Measurements from ENCODE around the gene CSF1R.
A peak's percentile ranks its signal among the peaks of the same experiment; 100 is the strongest.

Gene CSF1R

DNA sequence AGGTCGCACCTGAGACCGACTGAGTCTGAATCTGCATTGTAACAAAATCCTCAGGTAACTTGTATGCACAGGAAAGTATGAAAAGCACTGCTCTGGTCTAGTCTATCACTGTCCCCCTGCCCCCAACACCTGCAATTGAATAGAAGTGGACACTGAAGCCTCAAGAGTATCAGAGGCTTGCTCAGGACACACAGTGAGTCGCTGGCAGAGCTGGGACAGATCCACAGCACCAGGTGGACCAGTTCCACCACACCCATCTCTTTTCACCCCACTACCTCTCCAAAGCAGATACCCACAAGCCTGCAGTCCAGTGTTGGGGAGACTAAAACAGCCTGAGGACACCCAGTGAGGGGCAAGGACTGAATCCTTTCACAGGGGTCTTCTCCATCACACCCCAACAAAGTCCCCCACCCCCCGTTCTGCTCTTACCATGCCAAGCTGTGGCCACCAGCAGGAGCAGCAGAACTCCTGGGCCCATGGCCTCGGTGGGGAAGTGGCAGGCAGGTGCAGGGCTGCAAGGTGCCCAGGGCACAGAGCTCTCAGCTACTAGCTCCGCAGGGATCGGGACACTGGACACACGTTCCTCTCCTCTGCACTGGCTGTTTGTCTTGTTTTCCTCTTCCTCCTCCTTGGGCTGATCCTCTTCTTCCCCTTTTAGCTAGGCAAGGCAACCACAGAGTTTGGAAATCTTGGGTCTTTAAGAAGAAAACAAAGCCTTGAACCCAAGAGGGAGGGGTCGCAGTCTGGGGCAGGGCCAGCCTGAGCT, at the start of gene CSF1R:
CSF1R (minus strand) TSS at position 605 of the 766 bp plus-strand sequence; CDS start at position 478, 127 bp downstream.
- DNase-seq (ENCODE audit: low spot score), result no peak

DNA sequence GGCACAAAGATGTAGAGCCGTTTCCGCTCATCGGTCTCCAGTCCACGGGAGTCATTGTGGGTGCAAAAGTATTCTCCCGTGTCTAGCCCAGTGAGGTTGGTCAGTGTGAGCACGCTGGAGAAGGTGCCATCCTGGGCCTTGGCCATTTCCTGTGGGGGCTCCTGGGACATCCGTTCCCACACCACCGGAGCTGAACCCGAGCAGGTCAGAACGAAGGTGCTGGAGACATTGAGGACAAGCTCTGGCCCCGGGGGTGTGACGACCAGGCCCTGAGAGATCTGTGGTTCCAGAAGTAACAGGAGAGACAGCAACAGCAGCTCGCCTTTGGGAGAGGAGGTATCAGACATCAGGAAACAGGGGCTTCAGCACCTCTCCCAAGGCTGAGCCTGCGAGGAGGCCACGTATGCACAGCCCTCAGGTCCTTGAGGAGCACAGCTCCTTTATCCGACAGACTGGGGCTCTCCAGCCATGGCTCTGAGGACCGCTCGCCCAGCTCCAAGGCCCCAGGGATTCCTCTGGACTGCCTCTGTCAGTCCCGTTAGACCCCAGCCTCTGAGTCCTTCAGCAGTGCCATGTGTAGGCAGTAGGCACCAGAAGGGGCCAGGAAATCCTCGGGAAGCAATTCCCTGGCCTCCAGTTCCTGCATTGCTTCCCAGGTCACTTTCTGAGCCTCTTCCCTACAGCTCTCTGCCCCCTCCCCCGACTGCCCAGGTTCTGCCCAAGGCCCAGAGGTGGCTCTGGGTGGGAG, 49.4 kb upstream of the CSF1R start:
- no peak for DNase-seq (ENCODE audit: low spot score)

DNA sequence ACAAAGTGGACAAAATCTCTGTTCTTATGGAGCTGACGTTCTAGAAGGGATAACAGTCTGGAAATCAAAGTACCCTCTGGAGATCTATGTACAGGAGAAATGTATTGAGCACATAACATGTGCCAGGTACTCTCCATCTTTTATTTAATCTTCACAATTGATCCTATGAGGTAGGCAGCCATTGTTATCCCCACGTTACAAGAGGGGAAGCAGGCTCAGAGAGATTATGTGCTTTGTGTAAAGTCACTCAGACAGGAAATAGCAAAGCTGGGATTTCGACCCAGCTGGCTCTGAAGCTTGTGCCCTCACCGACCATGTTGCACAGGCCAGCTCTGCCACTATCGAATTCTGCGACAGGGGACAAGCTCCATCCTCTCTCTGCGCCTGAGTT, 47.8 kb upstream of the CSF1R start:
- DNase-seq (ENCODE audit: low spot score), result no peak

GRCh38 chr5:150133581-150134197, 47.3 kb upstream of the CSF1R start:
- DNase-seq (ENCODE audit: low spot score), result no peak

- no peak for DNase-seq (ENCODE audit: low spot score)
Observed at GRCh38 chr5:150132740-150133139, 46.4 kb upstream of the CSF1R start.

- no peak for DNase-seq (ENCODE audit: low spot score)
Observed at GRCh38 chr5:150131978-150132694, 45.8 kb upstream of the CSF1R start.

DNA sequence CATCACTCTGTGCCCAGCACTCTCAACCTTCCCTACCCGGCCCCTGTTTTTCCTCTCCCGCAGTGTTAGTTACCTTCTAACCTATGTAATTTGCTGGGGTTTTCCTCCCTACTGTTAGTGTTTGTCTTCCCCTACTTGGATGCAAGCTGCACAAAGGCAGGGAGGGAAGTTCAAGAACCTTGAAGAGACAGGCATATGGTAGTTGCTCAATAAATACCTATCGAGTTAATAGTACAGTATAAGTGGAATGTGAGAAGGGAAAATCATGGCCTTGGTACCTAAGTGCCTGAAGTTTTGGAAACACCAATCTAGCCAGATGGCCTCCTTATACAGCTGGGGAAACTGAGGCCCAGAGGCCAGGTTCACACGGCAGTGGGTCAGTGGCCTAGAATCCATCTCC, 45.1 kb upstream of the CSF1R start:
- no peak for DNase-seq (ENCODE audit: low spot score)

DNA sequence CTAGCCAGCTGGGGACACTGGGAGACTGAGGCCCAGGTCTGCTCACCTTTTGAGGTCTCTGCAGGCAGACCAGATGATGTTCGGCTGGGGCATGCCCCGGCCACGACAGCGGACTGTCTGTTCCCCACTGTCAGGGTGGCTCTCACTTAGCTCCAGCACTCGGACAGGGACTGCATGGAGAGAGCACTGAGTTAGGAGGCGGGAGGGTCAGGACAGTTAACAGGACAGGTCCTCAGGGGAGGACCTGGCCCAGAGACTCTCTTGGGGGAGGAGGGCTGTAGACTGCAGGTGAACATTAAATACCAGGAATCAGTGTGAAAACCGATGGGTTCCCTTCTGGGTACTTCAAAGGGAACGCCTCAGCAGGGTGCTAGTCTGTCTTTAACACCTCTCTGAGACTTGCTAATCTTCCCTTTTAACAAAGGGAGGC, 44.2 kb upstream of the CSF1R start:
- DNase-seq (ENCODE audit: low spot score), result no peak

- peak; percentile 63 for DNase-seq (ENCODE audit: low spot score)
Observed at GRCh38 chr5:150129813-150130492, 43.6 kb upstream of the CSF1R start.

GRCh38 chr5:150129454-150129812, 43.1 kb upstream of the CSF1R start:
- DNase-seq (ENCODE audit: low spot score), result no peak

- DNase-seq (ENCODE audit: low spot score), result no peak
Observed at GRCh38 chr5:150126921-150127265, 40.5 kb upstream of the CSF1R start.

DNA sequence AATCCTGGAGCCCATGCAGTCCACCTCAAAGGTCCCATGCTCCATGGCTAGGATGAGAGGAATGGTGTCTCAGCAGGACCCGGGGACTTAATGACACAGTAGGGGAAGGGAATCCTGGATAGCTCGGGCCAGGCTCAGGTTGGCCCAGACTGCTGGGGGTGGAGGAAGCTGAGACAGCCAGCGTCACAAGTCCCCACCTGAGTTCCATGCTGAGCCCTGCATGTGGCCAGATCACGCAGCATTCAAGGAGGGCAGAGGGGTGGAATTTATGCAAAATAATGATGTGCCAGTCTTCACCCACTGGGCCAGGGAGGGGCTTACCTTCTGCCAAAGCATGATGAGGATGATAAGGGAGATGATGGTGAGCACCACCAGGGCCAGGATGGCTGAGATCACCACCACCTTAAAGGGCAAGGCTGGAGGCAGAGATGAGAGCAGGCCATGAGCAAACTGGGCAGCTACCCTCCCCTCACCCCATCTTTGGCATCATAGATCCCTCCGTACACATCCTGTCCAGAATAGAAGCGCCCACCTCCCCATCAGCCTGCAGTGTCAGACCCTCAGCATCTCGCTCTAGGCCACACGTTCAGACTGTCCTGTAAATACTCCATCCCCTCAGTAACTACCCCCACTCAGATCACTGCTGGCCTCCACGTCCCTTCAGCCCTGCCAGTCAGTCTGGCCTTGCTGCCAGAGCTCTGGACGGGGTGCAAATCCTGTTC, 40.0 kb upstream of the CSF1R start:
- no peak for DNase-seq (ENCODE audit: low spot score)

GRCh38 chr5:150125334-150125733, 39.0 kb upstream of the CSF1R start:
- DNase-seq (ENCODE audit: low spot score), result no peak

GRCh38 chr5:150124596-150124995, 38.2 kb upstream of the CSF1R start:
- no peak for DNase-seq (ENCODE audit: low spot score)

GRCh38 chr5:150124111-150124557, 37.8 kb upstream of the CSF1R start:
- DNase-seq (ENCODE audit: low spot score), result no peak

- DNase-seq (ENCODE audit: low spot score), result no peak
Observed at GRCh38 chr5:150123542-150123941, 37.2 kb upstream of the CSF1R start.

DNA sequence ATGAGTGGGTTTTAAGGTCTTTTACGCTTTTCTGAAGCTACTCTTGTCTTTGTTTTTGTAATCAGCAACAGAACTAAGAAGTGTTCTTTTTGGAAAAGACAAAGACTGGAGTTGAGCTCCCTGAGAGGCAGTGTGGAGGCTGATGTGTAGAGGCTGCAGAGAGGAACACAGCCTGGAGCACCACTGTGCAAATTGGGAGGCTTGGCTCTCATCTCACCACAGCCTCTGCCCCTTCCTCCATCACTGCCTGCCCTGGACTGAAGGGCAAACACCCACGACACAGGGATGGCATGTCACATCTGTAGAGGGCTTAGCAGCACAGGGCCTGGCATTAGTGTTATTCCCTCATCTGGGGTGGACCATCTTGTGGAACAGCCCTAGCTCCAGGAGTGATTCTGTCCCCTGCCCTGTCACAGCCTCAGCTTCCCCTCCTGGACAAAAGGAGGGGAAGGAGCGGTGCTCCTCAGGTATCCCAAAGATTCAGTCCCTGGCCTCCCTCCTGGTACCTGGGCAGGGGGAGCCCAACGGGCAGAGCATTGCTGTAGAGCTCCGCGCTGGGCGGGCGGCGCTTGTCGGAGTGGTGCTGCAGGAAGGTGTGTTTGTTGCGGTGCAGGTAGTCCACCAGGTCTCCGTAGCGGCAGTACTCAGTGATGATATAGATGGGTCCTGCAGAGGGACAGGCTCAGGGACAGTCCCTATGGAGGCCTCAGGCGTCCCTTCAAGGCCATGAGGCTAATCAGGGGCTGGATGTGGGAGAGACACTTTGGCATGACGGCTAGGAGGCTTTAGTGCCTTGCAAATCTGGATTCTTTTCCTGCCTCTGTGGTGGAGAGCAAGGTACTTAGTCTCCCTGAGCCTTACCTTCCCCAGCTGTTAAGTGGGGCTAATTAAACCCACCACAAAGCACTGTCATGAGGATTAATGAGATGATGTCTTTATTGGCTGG, 36.5 kb upstream of the CSF1R start:
- DNase-seq (ENCODE audit: low spot score), result no peak

DNA sequence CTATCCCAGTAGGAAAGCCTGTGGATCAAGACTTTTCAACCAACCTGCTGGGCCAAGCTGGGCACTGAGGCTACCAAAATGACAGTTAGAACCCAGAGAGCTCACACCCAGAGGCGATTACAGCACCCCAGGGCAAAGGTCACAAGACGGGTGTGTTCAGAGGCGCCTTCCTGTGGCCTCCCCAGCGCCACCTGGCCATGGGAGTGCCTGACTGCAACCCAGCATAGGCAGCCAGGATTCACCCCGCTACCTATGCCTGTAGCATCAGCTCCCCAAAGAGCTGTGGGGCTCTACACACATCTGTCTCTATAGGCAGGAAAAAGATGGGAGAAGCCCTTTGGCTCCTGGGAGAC, 35.8 kb upstream of the CSF1R start:
- peak; percentile 75 for DNase-seq (ENCODE audit: low spot score)

DNA sequence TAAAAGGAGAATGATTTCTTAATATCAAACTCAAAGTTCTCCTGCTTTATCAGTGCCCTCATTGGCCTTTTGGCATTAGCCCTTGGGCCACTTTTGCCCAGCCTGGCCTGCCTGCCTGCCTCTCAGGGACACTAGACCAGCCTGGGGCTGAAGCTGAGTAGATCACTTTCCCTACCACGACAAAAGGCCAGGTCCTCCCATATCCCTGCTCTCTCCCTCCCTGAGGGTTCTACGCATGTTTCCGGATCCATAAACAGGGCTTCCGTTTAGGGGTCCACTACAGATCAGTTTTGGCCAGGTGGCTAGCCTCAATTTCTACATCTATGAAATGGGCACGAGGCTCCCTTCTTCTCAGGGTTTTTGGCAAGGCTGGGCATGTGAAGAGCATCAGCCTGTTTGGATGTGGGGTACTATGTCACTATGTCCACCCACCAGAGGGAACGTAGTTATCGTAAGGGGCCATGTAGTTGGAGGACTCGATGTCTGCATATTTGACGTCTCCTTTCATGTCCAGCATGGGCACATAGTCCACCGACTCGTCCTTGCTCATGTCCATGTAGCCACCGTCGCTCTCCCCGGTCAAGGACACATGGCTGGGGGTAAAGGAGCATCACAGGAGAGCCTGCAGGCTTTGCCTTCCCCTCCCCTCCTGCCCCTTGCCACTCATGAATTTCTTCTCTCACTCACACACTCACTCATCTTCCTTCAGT, 35.2 kb upstream of the CSF1R start:
- DNase-seq (ENCODE audit: low spot score), result no peak

All from hematopoietic multipotent progenitor cell treated with erythropoietin and hydrocortisone succinate and interleukin-3 and kit ligand, for 15 days (in vitro differentiated cells).